IPS-15b (cell line): ENCODE results near the gene UQCC3.

ENCODE experiments used
- H3K27me3 ChIP-seq: one replicate; pipeline ENCODE4 v1.6.1; 2013; ENCODE audit warnings: low read length; ENCODE audit not compliant: control insufficient read depth, insufficient read depth
- H3K36me3 ChIP-seq: one replicate; pipeline ENCODE4 v1.6.1; 2013; ENCODE audit warnings: low read length; ENCODE audit not compliant: control insufficient read depth, insufficient read depth
- H3K4me1 ChIP-seq: one replicate; pipeline ENCODE4 v1.6.1; 2013; ENCODE audit warnings: mild to moderate bottlenecking, low read length; ENCODE audit not compliant: control insufficient read depth, insufficient read depth
- H3K4me3 ChIP-seq: one replicate; pipeline ENCODE4 v1.5.1; 2013; ENCODE audit warnings: low read depth, low read length
- H3K9ac ChIP-seq: one replicate; pipeline ENCODE4 v1.6.1; 2013; ENCODE audit warnings: low read depth, mild to moderate bottlenecking, low read length
- H3K9me3 ChIP-seq: one replicate; pipeline ENCODE4 v1.6.1; 2013; ENCODE audit warnings: mild to moderate bottlenecking, low read length; ENCODE audit not compliant: control insufficient read depth, insufficient read depth

Gene UQCC3

GRCh38 chr11:62707277-62707861, 35.9 kb downstream of the UQCC3 start, which contains the start of the genes BSCL2 and GNG3:
Gene BSCL2 (minus strand): TSS chr11:62707424. CDS start chr11:62707195, 229 bp downstream.
Gene GNG3 (plus strand): TSS chr11:62707676. CDS start chr11:62708296, 620 bp downstream.
- H3K9me3 ChIP-seq, result no peaks in the 10 kb centered on the region
- H3K9ac ChIP-seq, result peak within 1 kb of the TSS; percentile 74
- H3K4me3 ChIP-seq, result peak within 1 kb of the TSS; percentile 99
- peaks cover 8% of the 10 kb centered on the region for H3K4me1 ChIP-seq
- no peaks in the 10 kb centered on the region for H3K27me3 ChIP-seq
- H3K36me3 ChIP-seq, result peaks cover 8% of the 10 kb centered on the region

- Histone ChIP-seq H3K27me3 (no peaks in the 10 kb centered on the region), H3K9ac (peak overlapping the region; percentile 93), H3K36me3 (peaks cover 10% of the 10 kb centered on the region), H3K4me1 (peaks cover 8% of the 10 kb centered on the region), H3K9me3 (no peaks in the 10 kb centered on the region), H3K4me3 (peak overlapping the region; percentile 99)
Observed at GRCh38 chr11:62708392-62708791, 36.9 kb downstream of the UQCC3 start.

GRCh38 chr11:62708793-62709192, 37.3 kb downstream of the UQCC3 start:
- no peaks in the 10 kb centered on the region for H3K27me3 ChIP-seq
- peak overlapping the region; percentile 93 for H3K9ac ChIP-seq
- peaks cover 10% of the 10 kb centered on the region for H3K36me3 ChIP-seq
- H3K4me1 ChIP-seq, result peaks cover 8% of the 10 kb centered on the region
- no peaks in the 10 kb centered on the region for H3K9me3 ChIP-seq
- peak overlapping the region; percentile 99 for H3K4me3 ChIP-seq

- Histone ChIP-seq H3K36me3 (peaks cover 13% of the 10 kb centered on the region), H3K27me3 (no peaks in the 10 kb centered on the region), H3K9me3 (no peaks in the 10 kb centered on the region), H3K4me1 (peaks cover 8% of the 10 kb centered on the region), H3K4me3 (peak overlapping the region; percentile 99), H3K9ac (peak overlapping the region; percentile 93)
Observed at GRCh38 chr11:62709247-62710000, 38.0 kb downstream of the UQCC3 start.

- peak overlapping the region; percentile 93 for H3K9ac ChIP-seq
Observed at GRCh38 chr11:62710001-62710345, 38.5 kb downstream of the UQCC3 start.

GRCh38 chr11:62712276-62712812, 40.9 kb downstream of the UQCC3 start:
- no peaks in the 10 kb centered on the region for H3K9me3 ChIP-seq
- H3K27me3 ChIP-seq, result no peaks in the 10 kb centered on the region
- peaks cover 33% of the 10 kb centered on the region for H3K36me3 ChIP-seq
- peaks cover 8% of the 10 kb centered on the region for H3K4me1 ChIP-seq
- no peak overlapping the region for H3K4me3 ChIP-seq
- H3K9ac ChIP-seq, result no peak overlapping the region

More at GRCh38 chr11:62710001-62710345, 38.5 kb downstream of the UQCC3 start:
- Histone ChIP-seq H3K4me1 (peaks cover 8% of the 10 kb centered on the region), H3K36me3 (peaks cover 17% of the 10 kb centered on the region), H3K9me3 (no peaks in the 10 kb centered on the region), H3K4me3 (peak overlapping the region; percentile 99), H3K27me3 (no peaks in the 10 kb centered on the region)

GRCh38 chr11:62712861-62713260, 41.4 kb downstream of the UQCC3 start:
- Histone ChIP-seq H3K9ac (no peak overlapping the region), H3K36me3 (peaks cover 38% of the 10 kb centered on the region), H3K4me1 (peaks cover 8% of the 10 kb centered on the region), H3K4me3 (no peak overlapping the region), H3K9me3 (no peaks in the 10 kb centered on the region), H3K27me3 (no peaks in the 10 kb centered on the region)

GRCh38 chr11:62713343-62713742, 41.9 kb downstream of the UQCC3 start:
- H3K27me3 ChIP-seq, result no peaks in the 10 kb centered on the region
- H3K4me3 ChIP-seq, result no peak overlapping the region
- H3K9ac ChIP-seq, result no peak overlapping the region
- H3K36me3 ChIP-seq, result peaks cover 43% of the 10 kb centered on the region
- no peaks in the 10 kb centered on the region for H3K9me3 ChIP-seq
- peaks cover 5% of the 10 kb centered on the region for H3K4me1 ChIP-seq

- Histone ChIP-seq H3K36me3 (peaks cover 61% of the 10 kb centered on the region), H3K27me3 (no peaks in the 10 kb centered on the region), H3K9me3 (no peaks in the 10 kb centered on the region)
Observed at GRCh38 chr11:62715150-62716130, 44.0 kb downstream of the UQCC3 start.

GRCh38 chr11:62716206-62716605, 44.7 kb downstream of the UQCC3 start:
- Histone ChIP-seq H3K27me3 (no peaks in the 10 kb centered on the region), H3K36me3 (peaks cover 68% of the 10 kb centered on the region)

More at GRCh38 chr11:62715150-62716130, 44.0 kb downstream of the UQCC3 start:
- Histone ChIP-seq H3K4me3 (no peak overlapping the region), H3K9ac (no peak overlapping the region), H3K4me1 (no peaks in the 10 kb centered on the region)

GRCh38 chr11:62716816-62717215, 45.3 kb downstream of the UQCC3 start:
- Histone ChIP-seq H3K36me3 (peaks cover 70% of the 10 kb centered on the region), H3K27me3 (no peaks in the 10 kb centered on the region), H3K9ac (no peak overlapping the region), H3K4me3 (no peak overlapping the region), H3K9me3 (no peaks in the 10 kb centered on the region), H3K4me1 (no peaks in the 10 kb centered on the region)

More at GRCh38 chr11:62716206-62716605, 44.7 kb downstream of the UQCC3 start:
- Histone ChIP-seq H3K4me1 (no peaks in the 10 kb centered on the region), H3K4me3 (no peak overlapping the region), H3K9ac (no peak overlapping the region), H3K9me3 (no peaks in the 10 kb centered on the region)
